ENCODE measurements around the gene CERS3.

CERS3 gene

GRCh38 chr15:100558771-100559254 is 30.1 kb upstream of the CERS3 start:
- H3K79me2 ChIP-seq (ENCODE audit: control insufficient read depth, insufficient read depth, low read length), result no peaks in the 10 kb centered on the region
- no peak overlapping the region for H2BK120ac ChIP-seq (ENCODE audit: low read depth, low read length)
- H3K18ac ChIP-seq (ENCODE audit: low read length), result no peak overlapping the region
- H3K27me3 ChIP-seq (ENCODE audit: insufficient read depth, low read length, poor library complexity), result no peaks in the 10 kb centered on the region
- no peak overlapping the region for H3K56ac ChIP-seq (ENCODE audit: low read length)
- H4K5ac ChIP-seq (ENCODE audit: low read length), result no peak overlapping the region
- H3K27ac ChIP-seq (ENCODE audit: low read depth, low read length), result no peak overlapping the region
- H3K4me1 ChIP-seq (ENCODE audit: control insufficient read depth, low read depth, low read length), result no peaks in the 10 kb centered on the region
- H3K9ac ChIP-seq (ENCODE audit: low read length), result no peak overlapping the region
- no peak overlapping the region for H2AK5ac ChIP-seq (ENCODE audit: low read length)
- H3K36me3 ChIP-seq (ENCODE audit: control insufficient read depth, insufficient read depth, low read length), result no peaks in the 10 kb centered on the region
- H3K79me1 ChIP-seq (ENCODE audit: low read length), result no peaks in the 10 kb centered on the region
- H4K8ac ChIP-seq (ENCODE audit: low read depth, low read length), result no peak overlapping the region
- H3K23ac ChIP-seq (ENCODE audit: low read length), result no peak overlapping the region
- no peak overlapping the region for H2BK15ac ChIP-seq (replicated peaks; ENCODE audit: low read depth)
- DNase-seq, result no peak
- no peak overlapping the region for H2BK5ac ChIP-seq (ENCODE audit: low read length)
- no peak overlapping the region for H3K4me3 ChIP-seq (ENCODE audit: low read length)
- no peak overlapping the region for H3K4me2 ChIP-seq (ENCODE audit: low read length)
- WGBS (ENCODE audit: extremely low coverage, insufficient coverage, low lambda C conversion rate), result no CpG with 5 or more reads among the region's 50 CpGs
- no peak overlapping the region for H3K4ac ChIP-seq (ENCODE audit: low read depth, low read length)

- Histone ChIP-seq H3K4me2 (ENCODE audit: low read length) (no peak overlapping the region), H3K4me1 (ENCODE audit: control insufficient read depth, low read depth, low read length) (no peaks in the 10 kb centered on the region), H3K27me3 (ENCODE audit: insufficient read depth, low read length, poor library complexity) (no peaks in the 10 kb centered on the region), H3K4me3 (ENCODE audit: low read length) (no peak overlapping the region), H4K8ac (ENCODE audit: low read depth, low read length) (no peak overlapping the region), H3K36me3 (ENCODE audit: control insufficient read depth, insufficient read depth, low read length) (no peaks in the 10 kb centered on the region), H3K79me2 (ENCODE audit: control insufficient read depth, insufficient read depth, low read length) (no peaks in the 10 kb centered on the region), H3K27ac (ENCODE audit: low read depth, low read length) (no peak overlapping the region), H3K23ac (ENCODE audit: low read length) (no peak overlapping the region), H2BK15ac (replicated peaks; ENCODE audit: low read depth) (no peak overlapping the region), H2BK120ac (ENCODE audit: low read depth, low read length) (no peak overlapping the region), H3K9ac (ENCODE audit: low read length) (no peak overlapping the region), H3K56ac (ENCODE audit: low read length) (no peak overlapping the region), H4K5ac (ENCODE audit: low read length) (no peak overlapping the region), H3K79me1 (ENCODE audit: low read length) (no peaks in the 10 kb centered on the region), H3K4ac (ENCODE audit: low read depth, low read length) (no peak overlapping the region), H2BK5ac (ENCODE audit: low read length) (no peak overlapping the region), H3K18ac (ENCODE audit: low read length) (no peak overlapping the region), H2AK5ac (ENCODE audit: low read length) (no peak overlapping the region)
- no peak for DNase-seq
- WGBS (ENCODE audit: extremely low coverage, insufficient coverage, low lambda C conversion rate), result no CpG with 5 or more reads among the region's 16 CpGs
These were observed 24.7 kb upstream of the CERS3 start for GRCh38 chr15:100553468-100553867.

GRCh38 chr15:100547961-100548360 is 19.2 kb upstream of the CERS3 start:
- H3K79me1 ChIP-seq (ENCODE audit: low read length), result no peaks in the 10 kb centered on the region
- no CpG with 5 or more reads among the region's 5 CpGs for WGBS (ENCODE audit: extremely low coverage, insufficient coverage, low lambda C conversion rate)

GRCh38 chr15:100544946-100545345 is 16.2 kb upstream of the CERS3 start:
- H2BK120ac ChIP-seq (ENCODE audit: low read depth, low read length), result no peak overlapping the region
- no peaks in the 10 kb centered on the region for H3K79me2 ChIP-seq (ENCODE audit: control insufficient read depth, insufficient read depth, low read length)
- no peak overlapping the region for H3K4me2 ChIP-seq (ENCODE audit: low read length)
- H3K9ac ChIP-seq (ENCODE audit: low read length), result no peak overlapping the region
- H3K36me3 ChIP-seq (ENCODE audit: control insufficient read depth, insufficient read depth, low read length), result no peaks in the 10 kb centered on the region
- H3K4me3 ChIP-seq (ENCODE audit: low read length), result no peak overlapping the region
- H4K5ac ChIP-seq (ENCODE audit: low read length), result no peak overlapping the region
- no CpG with 5 or more reads among the region's 6 CpGs for WGBS (ENCODE audit: extremely low coverage, insufficient coverage, low lambda C conversion rate)
- H2BK15ac ChIP-seq (replicated peaks; ENCODE audit: low read depth), result no peak overlapping the region
- no peak overlapping the region for H3K18ac ChIP-seq (ENCODE audit: low read length)
- H3K4ac ChIP-seq (ENCODE audit: low read depth, low read length), result no peak overlapping the region
- H3K27ac ChIP-seq (ENCODE audit: low read depth, low read length), result no peak overlapping the region
- H4K8ac ChIP-seq (ENCODE audit: low read depth, low read length), result no peak overlapping the region
- no peak overlapping the region for H3K56ac ChIP-seq (ENCODE audit: low read length)
- H3K79me1 ChIP-seq (ENCODE audit: low read length), result no peaks in the 10 kb centered on the region
- no peak overlapping the region for H3K23ac ChIP-seq (ENCODE audit: low read length)
- DNase-seq, result no peak
- H3K4me1 ChIP-seq (ENCODE audit: control insufficient read depth, low read depth, low read length), result no peaks in the 10 kb centered on the region
- H2AK5ac ChIP-seq (ENCODE audit: low read length), result no peak overlapping the region
- H2BK5ac ChIP-seq (ENCODE audit: low read length), result no peak overlapping the region
- no peaks in the 10 kb centered on the region for H3K27me3 ChIP-seq (ENCODE audit: insufficient read depth, low read length, poor library complexity)

More at GRCh38 chr15:100547961-100548360, 19.2 kb upstream of the CERS3 start:
- H2BK15ac ChIP-seq (replicated peaks; ENCODE audit: low read depth), result no peak overlapping the region
- H2AK5ac ChIP-seq (ENCODE audit: low read length), result no peak overlapping the region
- H3K4me3 ChIP-seq (ENCODE audit: low read length), result no peak overlapping the region
- H3K79me2 ChIP-seq (ENCODE audit: control insufficient read depth, insufficient read depth, low read length), result no peaks in the 10 kb centered on the region
- H2BK120ac ChIP-seq (ENCODE audit: low read depth, low read length), result no peak overlapping the region
- DNase-seq, result no peak
- no peak overlapping the region for H4K8ac ChIP-seq (ENCODE audit: low read depth, low read length)
- no peak overlapping the region for H2BK5ac ChIP-seq (ENCODE audit: low read length)
- H3K23ac ChIP-seq (ENCODE audit: low read length), result no peak overlapping the region
- H3K27ac ChIP-seq (ENCODE audit: low read depth, low read length), result no peak overlapping the region
- H3K4me1 ChIP-seq (ENCODE audit: control insufficient read depth, low read depth, low read length), result no peaks in the 10 kb centered on the region
- H3K36me3 ChIP-seq (ENCODE audit: control insufficient read depth, insufficient read depth, low read length), result no peaks in the 10 kb centered on the region
- no peak overlapping the region for H3K56ac ChIP-seq (ENCODE audit: low read length)
- H3K9ac ChIP-seq (ENCODE audit: low read length), result no peak overlapping the region
- no peak overlapping the region for H3K18ac ChIP-seq (ENCODE audit: low read length)
- no peak overlapping the region for H3K4me2 ChIP-seq (ENCODE audit: low read length)
- H3K4ac ChIP-seq (ENCODE audit: low read depth, low read length), result no peak overlapping the region
- no peaks in the 10 kb centered on the region for H3K27me3 ChIP-seq (ENCODE audit: insufficient read depth, low read length, poor library complexity)
- H4K5ac ChIP-seq (ENCODE audit: low read length), result no peak overlapping the region

- WGBS (ENCODE audit: extremely low coverage, insufficient coverage, low lambda C conversion rate), result no CpG with 5 or more reads among the region's 57 CpGs
- Histone ChIP-seq H3K56ac (ENCODE audit: low read length) (no peak overlapping the region), H3K4me2 (ENCODE audit: low read length) (no peak overlapping the region), H3K36me3 (ENCODE audit: control insufficient read depth, insufficient read depth, low read length) (no peaks in the 10 kb centered on the region), H3K79me2 (ENCODE audit: control insufficient read depth, insufficient read depth, low read length) (no peaks in the 10 kb centered on the region), H4K8ac (ENCODE audit: low read depth, low read length) (no peak overlapping the region), H3K79me1 (ENCODE audit: low read length) (no peaks in the 10 kb centered on the region), H3K4me1 (ENCODE audit: control insufficient read depth, low read depth, low read length) (no peaks in the 10 kb centered on the region), H3K4ac (ENCODE audit: low read depth, low read length) (no peak overlapping the region), H3K18ac (ENCODE audit: low read length) (no peak overlapping the region), H2BK5ac (ENCODE audit: low read length) (no peak overlapping the region), H3K9ac (ENCODE audit: low read length) (no peak overlapping the region), H2BK120ac (ENCODE audit: low read depth, low read length) (no peak overlapping the region), H2AK5ac (ENCODE audit: low read length) (no peak overlapping the region), H3K4me3 (ENCODE audit: low read length) (no peak overlapping the region), H3K27me3 (ENCODE audit: insufficient read depth, low read length, poor library complexity) (no peaks in the 10 kb centered on the region), H4K5ac (ENCODE audit: low read length) (no peak overlapping the region), H2BK15ac (replicated peaks; ENCODE audit: low read depth) (no peak overlapping the region), H3K23ac (ENCODE audit: low read length) (no peak overlapping the region), H3K27ac (ENCODE audit: low read depth, low read length) (no peak overlapping the region)
- no peak for DNase-seq
These were observed 15.6 kb upstream of the CERS3 start for GRCh38 chr15:100544338-100544841.

- no peak overlapping the region for H3K23ac ChIP-seq (ENCODE audit: low read length)
- H2AK5ac ChIP-seq (ENCODE audit: low read length), result no peak overlapping the region
- no peak overlapping the region for H3K4me3 ChIP-seq (ENCODE audit: low read length)
- no peaks in the 10 kb centered on the region for H3K4me1 ChIP-seq (ENCODE audit: control insufficient read depth, low read depth, low read length)
- no peak overlapping the region for H2BK120ac ChIP-seq (ENCODE audit: low read depth, low read length)
- no peak overlapping the region for H3K9ac ChIP-seq (ENCODE audit: low read length)
- WGBS (ENCODE audit: extremely low coverage, insufficient coverage, low lambda C conversion rate), result no CpG with 5 or more reads among the region's 6 CpGs
- no peak overlapping the region for H3K4me2 ChIP-seq (ENCODE audit: low read length)
- H3K79me1 ChIP-seq (ENCODE audit: low read length), result no peaks in the 10 kb centered on the region
- no peak overlapping the region for H4K8ac ChIP-seq (ENCODE audit: low read depth, low read length)
- H3K36me3 ChIP-seq (ENCODE audit: control insufficient read depth, insufficient read depth, low read length), result no peaks in the 10 kb centered on the region
- H2BK15ac ChIP-seq (replicated peaks; ENCODE audit: low read depth), result no peak overlapping the region
- no peaks in the 10 kb centered on the region for H3K79me2 ChIP-seq (ENCODE audit: control insufficient read depth, insufficient read depth, low read length)
- no peak overlapping the region for H4K5ac ChIP-seq (ENCODE audit: low read length)
- no peak overlapping the region for H3K18ac ChIP-seq (ENCODE audit: low read length)
- no peak overlapping the region for H3K4ac ChIP-seq (ENCODE audit: low read depth, low read length)
- H2BK5ac ChIP-seq (ENCODE audit: low read length), result no peak overlapping the region
- H3K56ac ChIP-seq (ENCODE audit: low read length), result no peak overlapping the region
- DNase-seq, result no peak
- no peak overlapping the region for H3K27ac ChIP-seq (ENCODE audit: low read depth, low read length)
- H3K27me3 ChIP-seq (ENCODE audit: insufficient read depth, low read length, poor library complexity), result no peaks in the 10 kb centered on the region
These were observed 13.5 kb upstream of the CERS3 start for GRCh38 chr15:100542290-100542689.

All from mesendoderm (in vitro differentiated cells).